Measurements from ENCODE around the gene BAG3. TPM values are rescaled to one million over a fixed set of nuclear protein-coding genes. Genes with fewer than 3 reads are reported as not detected.
A peak's percentile ranks its signal among the peaks of the same experiment; 100 is the strongest.

Gene BAG3
- total and polyA plus RNA-seq, 2 experiments from 2014 or later = 20.0 to 88.2 TPM

- Histone ChIP-seq H3K9ac (no peak overlapping the region), H3K79me2 (ENCODE audit: insufficient read depth) (no peaks in the 10 kb centered on the region), H3F3A (ENCODE audit: insufficient read depth) (peaks cover 5% of the 10 kb centered on the region; the same call in 1 of the 2 replicates), H3K9me3 (ENCODE audit: low read depth) (no peaks in the 10 kb centered on the region), H4K20me1 (ENCODE audit: insufficient read depth) (no peaks in the 10 kb centered on the region), H3K27me3 (replicated peaks; ENCODE audit: insufficient read depth) (no peaks in the 10 kb centered on the region), H3K4me3 (no peak overlapping the region), H3K36me3 (ENCODE audit: low read depth) (no peaks in the 10 kb centered on the region), H3K4me2 (ENCODE audit: unreplicated experiment) (no peak overlapping the region), H3K27ac (no peak overlapping the region), H3K4me1 (ENCODE audit: insufficient read depth) (no peaks in the 10 kb centered on the region), H2AFZ (peak overlapping the region; percentile 45; the same call in 1 of the 2 replicates), H3K9me2 (ENCODE audit: insufficient read depth) (no peaks in the 10 kb centered on the region)
- TF ChIP-seq EZH2 (IDR thresholded peaks at IDR 0.05; ENCODE audit: insufficient read depth, poor library complexity, severe bottlenecking) (no peak), EZH2phosphoT487 (IDR thresholded peaks at IDR 0.05; ENCODE audit: insufficient read depth, low read depth) (no peak)
- DNase-seq = no peak
- in situ Hi-C loops (cut with MboI) = no loop called here
- WGBS, 2 experiments (ENCODE audit: low coverage in 1 of 2, low lambda C conversion rate in 2 of 2, missing lambda C conversion rate in 2 of 2) = 59 to 68% methylated on average over 3 of the region's 3 CpGs
Observed at GRCh38 chr10:119633538-119634218, 17.5 kb upstream of the BAG3 start.

- no peaks in the 10 kb centered on the region for H4K20me1 ChIP-seq (ENCODE audit: insufficient read depth)
- DNase-seq = peak; percentile 53
Observed at GRCh38 chr10:119634219-119634544, 17.0 kb upstream of the BAG3 start.

GRCh38 chr10:119637631-119638030 is 13.5 kb upstream of the BAG3 start:
- DNase-seq = no peak
- TF ChIP-seq EZH2 (IDR thresholded peaks at IDR 0.05; ENCODE audit: insufficient read depth, poor library complexity, severe bottlenecking) (no peak), EZH2phosphoT487 (IDR thresholded peaks at IDR 0.05; ENCODE audit: insufficient read depth, low read depth) (no peak)
- Histone ChIP-seq H2AFZ (no peak overlapping the region), H3K4me2 (ENCODE audit: unreplicated experiment) (no peak overlapping the region), H3K4me3 (no peak overlapping the region), H4K20me1 (ENCODE audit: insufficient read depth) (no peaks in the 10 kb centered on the region), H3K27ac (no peak overlapping the region), H3F3A (ENCODE audit: insufficient read depth) (peaks cover 5% of the 10 kb centered on the region; the same call in 1 of the 2 replicates), H3K9ac (no peak overlapping the region), H3K4me1 (ENCODE audit: insufficient read depth) (no peaks in the 10 kb centered on the region), H3K9me2 (ENCODE audit: insufficient read depth) (no peaks in the 10 kb centered on the region), H3K79me2 (ENCODE audit: insufficient read depth) (no peaks in the 10 kb centered on the region), H3K36me3 (ENCODE audit: low read depth) (no peaks in the 10 kb centered on the region), H3K9me3 (ENCODE audit: low read depth) (no peaks in the 10 kb centered on the region), H3K27me3 (replicated peaks; ENCODE audit: insufficient read depth) (no peaks in the 10 kb centered on the region)
- WGBS, 2 experiments (ENCODE audit: low coverage in 1 of 2, low lambda C conversion rate in 2 of 2, missing lambda C conversion rate in 2 of 2) = 63 to 69% methylated on average over 4 of the region's 4 CpGs
- in situ Hi-C loops (cut with MboI) = no loop called here

More at GRCh38 chr10:119634219-119634544, 17.0 kb upstream of the BAG3 start:
- Histone ChIP-seq H3K9me3 (ENCODE audit: low read depth) (no peaks in the 10 kb centered on the region), H3K9me2 (ENCODE audit: insufficient read depth) (no peaks in the 10 kb centered on the region), H3K27ac (no peak overlapping the region), H3K27me3 (replicated peaks; ENCODE audit: insufficient read depth) (no peaks in the 10 kb centered on the region), H3K79me2 (ENCODE audit: insufficient read depth) (no peaks in the 10 kb centered on the region), H3K4me1 (ENCODE audit: insufficient read depth) (no peaks in the 10 kb centered on the region), H3K4me2 (ENCODE audit: unreplicated experiment) (no peak overlapping the region), H3K4me3 (no peak overlapping the region), H3K9ac (no peak overlapping the region), H3F3A (ENCODE audit: insufficient read depth) (peaks cover 5% of the 10 kb centered on the region; the same call in 1 of the 2 replicates), H3K36me3 (ENCODE audit: low read depth) (no peaks in the 10 kb centered on the region), H2AFZ (peak overlapping the region; percentile 45; the same call in 1 of the 2 replicates)
- in situ Hi-C loops (cut with MboI) = no loop called here
- WGBS, 2 experiments (ENCODE audit: low coverage in 1 of 2, low lambda C conversion rate in 2 of 2, missing lambda C conversion rate in 2 of 2) = 10 to 13% methylated on average over 1 of the region's 1 CpG
- no peak for TF ChIP-seq EZH2 (IDR thresholded peaks at IDR 0.05; ENCODE audit: insufficient read depth, poor library complexity, severe bottlenecking)
- no peak for TF ChIP-seq EZH2phosphoT487 (IDR thresholded peaks at IDR 0.05; ENCODE audit: insufficient read depth, low read depth)

- Histone ChIP-seq H3K9ac (no peak overlapping the region), H3K36me3 (ENCODE audit: low read depth) (no peaks in the 10 kb centered on the region), H3K79me2 (ENCODE audit: insufficient read depth) (no peaks in the 10 kb centered on the region), H3K9me2 (ENCODE audit: insufficient read depth) (no peaks in the 10 kb centered on the region), H3K9me3 (ENCODE audit: low read depth) (no peaks in the 10 kb centered on the region), H3K4me3 (no peak overlapping the region), H2AFZ (no peak overlapping the region), H3K27ac (no peak overlapping the region), H3K4me1 (ENCODE audit: insufficient read depth) (peaks cover 3% of the 10 kb centered on the region; the same call in 1 of the 2 replicates), H3F3A (ENCODE audit: insufficient read depth) (peaks cover 8% of the 10 kb centered on the region; the same call in 1 of the 2 replicates), H3K27me3 (replicated peaks; ENCODE audit: insufficient read depth) (no peaks in the 10 kb centered on the region), H4K20me1 (ENCODE audit: insufficient read depth) (no peaks in the 10 kb centered on the region), H3K4me2 (ENCODE audit: unreplicated experiment) (no peak overlapping the region)
- no peak for DNase-seq
- in situ Hi-C loops (cut with MboI) = no loop called here
- TF ChIP-seq EZH2 (IDR thresholded peaks at IDR 0.05; ENCODE audit: insufficient read depth, poor library complexity, severe bottlenecking) (no peak), EZH2phosphoT487 (IDR thresholded peaks at IDR 0.05; ENCODE audit: insufficient read depth, low read depth) (no peak)
- 79 to 83% methylated on average over 7 of the region's 7 CpGs for WGBS, 2 experiments (ENCODE audit: low coverage in 1 of 2, low lambda C conversion rate in 2 of 2, missing lambda C conversion rate in 2 of 2)
Observed at GRCh38 chr10:119638982-119639381, 12.2 kb upstream of the BAG3 start.
